ENCODE results near the gene ZDHHC11.
"Not testable (repeated sequence)": the region's sequence is repeated elsewhere in the genome, so short reads cannot be mapped to it uniquely, and the experiment has no call there.

DNA sequence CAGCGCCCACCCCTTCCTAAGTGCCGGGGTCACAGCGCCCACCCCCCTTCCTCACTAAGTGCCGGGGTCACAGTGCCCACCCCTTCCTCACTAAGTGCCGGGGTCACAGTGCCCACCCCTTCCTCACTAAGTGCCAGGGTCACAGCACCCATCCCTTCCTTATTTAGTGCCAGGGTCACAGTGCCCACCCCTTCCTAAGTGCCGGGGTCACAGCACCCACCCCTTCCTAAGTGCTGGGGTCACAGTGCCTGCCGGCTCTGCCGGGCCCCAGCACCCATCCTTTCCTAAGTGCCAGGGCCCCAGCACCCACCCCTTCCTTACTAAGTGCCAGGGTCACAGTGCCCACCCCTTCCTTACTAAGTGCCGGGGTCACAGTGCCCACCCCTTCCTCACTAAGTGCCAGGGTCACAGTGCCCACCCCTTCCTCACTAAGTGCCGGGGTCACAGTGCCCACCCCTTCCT is 9.8 kb downstream of the ZDHHC11 start:
- TF ChIP-seq, protein P1, sequence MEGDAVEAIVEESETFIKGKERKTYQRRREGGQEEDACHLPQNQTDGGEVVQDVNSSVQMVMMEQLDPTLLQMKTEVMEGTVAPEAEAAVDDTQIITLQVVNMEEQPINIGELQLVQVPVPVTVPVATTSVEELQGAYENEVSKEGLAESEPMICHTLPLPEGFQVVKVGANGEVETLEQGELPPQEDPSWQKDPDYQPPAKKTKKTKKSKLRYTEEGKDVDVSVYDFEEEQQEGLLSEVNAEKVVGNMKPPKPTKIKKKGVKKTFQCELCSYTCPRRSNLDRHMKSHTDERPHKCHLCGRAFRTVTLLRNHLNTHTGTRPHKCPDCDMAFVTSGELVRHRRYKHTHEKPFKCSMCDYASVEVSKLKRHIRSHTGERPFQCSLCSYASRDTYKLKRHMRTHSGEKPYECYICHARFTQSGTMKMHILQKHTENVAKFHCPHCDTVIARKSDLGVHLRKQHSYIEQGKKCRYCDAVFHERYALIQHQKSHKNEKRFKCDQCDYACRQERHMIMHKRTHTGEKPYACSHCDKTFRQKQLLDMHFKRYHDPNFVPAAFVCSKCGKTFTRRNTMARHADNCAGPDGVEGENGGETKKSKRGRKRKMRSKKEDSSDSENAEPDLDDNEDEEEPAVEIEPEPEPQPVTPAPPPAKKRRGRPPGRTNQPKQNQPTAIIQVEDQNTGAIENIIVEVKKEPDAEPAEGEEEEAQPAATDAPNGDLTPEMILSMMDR (IDR thresholded peaks at IDR 0.05): not testable (repeated sequence)
- TF ChIP-seq POLR2A (IDR thresholded peaks at IDR 0.05): not testable (repeated sequence)
